ENCODE results near the gene NLGN1.

Gene NLGN1

GRCh38 chr3:174285242-174285864 is 887.8 kb downstream of the NLGN1 start:
- no peaks in the 10 kb centered on the region for H3K9me3 ChIP-seq (ENCODE audit: control insufficient read depth, insufficient read depth, low read length)
- DNase-seq (ENCODE audit: low read depth, low spot score), result no peak

GRCh38 chr3:174287705-174288104 is 890.2 kb downstream of the NLGN1 start:
- no peak for DNase-seq (ENCODE audit: low read depth, low spot score)
- Histone ChIP-seq H3K4me3 (ENCODE audit: low read length) (no peak overlapping the region), H3K4me1 (ENCODE audit: control insufficient read depth, insufficient read depth, low read length) (no peaks in the 10 kb centered on the region), H3K9me3 (ENCODE audit: control insufficient read depth, insufficient read depth, low read length) (no peaks in the 10 kb centered on the region), H3K27me3 (ENCODE audit: control insufficient read depth, insufficient read depth, low read length) (no peaks in the 10 kb centered on the region), H3K27ac (ENCODE audit: low read length) (no peak overlapping the region), H3K36me3 (ENCODE audit: control insufficient read depth, insufficient read depth, low read length) (no peaks in the 10 kb centered on the region)
- WGBS (ENCODE audit: insufficient coverage, insufficient read length), result no CpG with 5 or more reads among the region's 1 CpG

More at GRCh38 chr3:174285242-174285864, 887.8 kb downstream of the NLGN1 start:
- no peaks in the 10 kb centered on the region for H3K4me1 ChIP-seq (ENCODE audit: control insufficient read depth, insufficient read depth, low read length)
- no peak overlapping the region for H3K27ac ChIP-seq (ENCODE audit: low read length)
- WGBS (ENCODE audit: insufficient coverage, insufficient read length), result no CpG with 5 or more reads among the region's 3 CpGs
- H3K36me3 ChIP-seq (ENCODE audit: control insufficient read depth, insufficient read depth, low read length), result no peaks in the 10 kb centered on the region
- H3K4me3 ChIP-seq (ENCODE audit: low read length), result no peak overlapping the region
- no peaks in the 10 kb centered on the region for H3K27me3 ChIP-seq (ENCODE audit: control insufficient read depth, insufficient read depth, low read length)

- H3K27ac ChIP-seq (ENCODE audit: low read length), result no peak overlapping the region
- H3K27me3 ChIP-seq (ENCODE audit: control insufficient read depth, insufficient read depth, low read length), result no peaks in the 10 kb centered on the region
- no peaks in the 10 kb centered on the region for H3K9me3 ChIP-seq (ENCODE audit: control insufficient read depth, insufficient read depth, low read length)
- no peaks in the 10 kb centered on the region for H3K4me1 ChIP-seq (ENCODE audit: control insufficient read depth, insufficient read depth, low read length)
- no peak for DNase-seq (ENCODE audit: low read depth, low spot score)
- no peak overlapping the region for H3K4me3 ChIP-seq (ENCODE audit: low read length)
- no peaks in the 10 kb centered on the region for H3K36me3 ChIP-seq (ENCODE audit: control insufficient read depth, insufficient read depth, low read length)
Measured at GRCh38 chr3:174294616-174295015, 897.1 kb downstream of the NLGN1 start.

- Histone ChIP-seq H3K4me3 (ENCODE audit: low read length) (no peak overlapping the region), H3K27ac (ENCODE audit: low read length) (no peak overlapping the region), H3K36me3 (ENCODE audit: control insufficient read depth, insufficient read depth, low read length) (no peaks in the 10 kb centered on the region), H3K4me1 (ENCODE audit: control insufficient read depth, insufficient read depth, low read length) (no peaks in the 10 kb centered on the region), H3K9me3 (ENCODE audit: control insufficient read depth, insufficient read depth, low read length) (no peaks in the 10 kb centered on the region), H3K27me3 (ENCODE audit: control insufficient read depth, insufficient read depth, low read length) (no peaks in the 10 kb centered on the region)
- WGBS (ENCODE audit: insufficient coverage, insufficient read length), result 100% methylated on average over 2 of the region's 7 CpGs
- no peak for DNase-seq (ENCODE audit: low read depth, low spot score)
Measured at GRCh38 chr3:174295306-174296092, 898.0 kb downstream of the NLGN1 start.

GRCh38 chr3:174302746-174303315 is 905.3 kb downstream of the NLGN1 start:
- no peak overlapping the region for H3K27ac ChIP-seq (ENCODE audit: low read length)
- no peak overlapping the region for H3K4me3 ChIP-seq (ENCODE audit: low read length)
- WGBS (ENCODE audit: insufficient coverage, insufficient read length), result no CpG with 5 or more reads among the region's 1 CpG
- H3K36me3 ChIP-seq (ENCODE audit: control insufficient read depth, insufficient read depth, low read length), result no peaks in the 10 kb centered on the region
- no peaks in the 10 kb centered on the region for H3K4me1 ChIP-seq (ENCODE audit: control insufficient read depth, insufficient read depth, low read length)
- no peaks in the 10 kb centered on the region for H3K27me3 ChIP-seq (ENCODE audit: control insufficient read depth, insufficient read depth, low read length)
- no peaks in the 10 kb centered on the region for H3K9me3 ChIP-seq (ENCODE audit: control insufficient read depth, insufficient read depth, low read length)
- DNase-seq (ENCODE audit: low read depth, low spot score), result no peak

GRCh38 chr3:174303907-174304560 is 906.5 kb downstream of the NLGN1 start:
- Histone ChIP-seq H3K27ac (ENCODE audit: low read length) (no peak overlapping the region), H3K27me3 (ENCODE audit: control insufficient read depth, insufficient read depth, low read length) (no peaks in the 10 kb centered on the region), H3K9me3 (ENCODE audit: control insufficient read depth, insufficient read depth, low read length) (no peaks in the 10 kb centered on the region), H3K36me3 (ENCODE audit: control insufficient read depth, insufficient read depth, low read length) (no peaks in the 10 kb centered on the region), H3K4me3 (ENCODE audit: low read length) (no peak overlapping the region), H3K4me1 (ENCODE audit: control insufficient read depth, insufficient read depth, low read length) (no peaks in the 10 kb centered on the region)
- DNase-seq (ENCODE audit: low read depth, low spot score), result no peak
- no CpG with 5 or more reads among the region's 2 CpGs for WGBS (ENCODE audit: insufficient coverage, insufficient read length)

GRCh38 chr3:174308736-174309135 is 911.2 kb downstream of the NLGN1 start:
- no peak overlapping the region for H3K4me3 ChIP-seq (ENCODE audit: low read length)
- WGBS (ENCODE audit: insufficient coverage, insufficient read length), result no CpG with 5 or more reads among the region's 1 CpG
- H3K36me3 ChIP-seq (ENCODE audit: control insufficient read depth, insufficient read depth, low read length), result no peaks in the 10 kb centered on the region
- H3K27me3 ChIP-seq (ENCODE audit: control insufficient read depth, insufficient read depth, low read length), result no peaks in the 10 kb centered on the region
- H3K27ac ChIP-seq (ENCODE audit: low read length), result no peak overlapping the region
- DNase-seq (ENCODE audit: low read depth, low spot score), result no peak
- no peaks in the 10 kb centered on the region for H3K9me3 ChIP-seq (ENCODE audit: control insufficient read depth, insufficient read depth, low read length)
- H3K4me1 ChIP-seq (ENCODE audit: control insufficient read depth, insufficient read depth, low read length), result no peaks in the 10 kb centered on the region

- DNase-seq (ENCODE audit: low read depth, low spot score), result no peak
- H3K9me3 ChIP-seq (ENCODE audit: control insufficient read depth, insufficient read depth, low read length), result no peaks in the 10 kb centered on the region
- no CpG with 5 or more reads among the region's 7 CpGs for WGBS (ENCODE audit: insufficient coverage, insufficient read length)
Measured at GRCh38 chr3:174310475-174310983, 913.0 kb downstream of the NLGN1 start.

GRCh38 chr3:174315225-174315624 is 917.7 kb downstream of the NLGN1 start:
- no peaks in the 10 kb centered on the region for H3K9me3 ChIP-seq (ENCODE audit: control insufficient read depth, insufficient read depth, low read length)
- H3K4me3 ChIP-seq (ENCODE audit: low read length), result no peak overlapping the region
- H3K27me3 ChIP-seq (ENCODE audit: control insufficient read depth, insufficient read depth, low read length), result no peaks in the 10 kb centered on the region
- H3K4me1 ChIP-seq (ENCODE audit: control insufficient read depth, insufficient read depth, low read length), result 0 out of 2 replicates have a peak, but pooled peaks cover 1% of the 10 kb centered on the region
- WGBS (ENCODE audit: insufficient coverage, insufficient read length), result no CpG with 5 or more reads among the region's 2 CpGs
- no peak for DNase-seq (ENCODE audit: low read depth, low spot score)
- H3K36me3 ChIP-seq (ENCODE audit: control insufficient read depth, insufficient read depth, low read length), result no peaks in the 10 kb centered on the region
- H3K27ac ChIP-seq (ENCODE audit: low read length), result no peak overlapping the region

More at GRCh38 chr3:174310475-174310983, 913.0 kb downstream of the NLGN1 start:
- H3K36me3 ChIP-seq (ENCODE audit: control insufficient read depth, insufficient read depth, low read length), result no peaks in the 10 kb centered on the region
- H3K4me3 ChIP-seq (ENCODE audit: low read length), result no peak overlapping the region
- H3K4me1 ChIP-seq (ENCODE audit: control insufficient read depth, insufficient read depth, low read length), result no peaks in the 10 kb centered on the region
- no peak overlapping the region for H3K27ac ChIP-seq (ENCODE audit: low read length)
- no peaks in the 10 kb centered on the region for H3K27me3 ChIP-seq (ENCODE audit: control insufficient read depth, insufficient read depth, low read length)

GRCh38 chr3:174317005-174317404 is 919.5 kb downstream of the NLGN1 start:
- no CpG with 5 or more reads among the region's 1 CpG for WGBS (ENCODE audit: insufficient coverage, insufficient read length)
- no peak for DNase-seq (ENCODE audit: low read depth, low spot score)
- Histone ChIP-seq H3K27ac (ENCODE audit: low read length) (no peak overlapping the region), H3K27me3 (ENCODE audit: control insufficient read depth, insufficient read depth, low read length) (no peaks in the 10 kb centered on the region), H3K4me1 (ENCODE audit: control insufficient read depth, insufficient read depth, low read length) (0 out of 2 replicates have a peak, but pooled peaks cover 1% of the 10 kb centered on the region), H3K4me3 (ENCODE audit: low read length) (no peak overlapping the region), H3K9me3 (ENCODE audit: control insufficient read depth, insufficient read depth, low read length) (no peaks in the 10 kb centered on the region), H3K36me3 (ENCODE audit: control insufficient read depth, insufficient read depth, low read length) (no peaks in the 10 kb centered on the region)
